Measurements from ENCODE around the gene AWAT2.

DNA sequence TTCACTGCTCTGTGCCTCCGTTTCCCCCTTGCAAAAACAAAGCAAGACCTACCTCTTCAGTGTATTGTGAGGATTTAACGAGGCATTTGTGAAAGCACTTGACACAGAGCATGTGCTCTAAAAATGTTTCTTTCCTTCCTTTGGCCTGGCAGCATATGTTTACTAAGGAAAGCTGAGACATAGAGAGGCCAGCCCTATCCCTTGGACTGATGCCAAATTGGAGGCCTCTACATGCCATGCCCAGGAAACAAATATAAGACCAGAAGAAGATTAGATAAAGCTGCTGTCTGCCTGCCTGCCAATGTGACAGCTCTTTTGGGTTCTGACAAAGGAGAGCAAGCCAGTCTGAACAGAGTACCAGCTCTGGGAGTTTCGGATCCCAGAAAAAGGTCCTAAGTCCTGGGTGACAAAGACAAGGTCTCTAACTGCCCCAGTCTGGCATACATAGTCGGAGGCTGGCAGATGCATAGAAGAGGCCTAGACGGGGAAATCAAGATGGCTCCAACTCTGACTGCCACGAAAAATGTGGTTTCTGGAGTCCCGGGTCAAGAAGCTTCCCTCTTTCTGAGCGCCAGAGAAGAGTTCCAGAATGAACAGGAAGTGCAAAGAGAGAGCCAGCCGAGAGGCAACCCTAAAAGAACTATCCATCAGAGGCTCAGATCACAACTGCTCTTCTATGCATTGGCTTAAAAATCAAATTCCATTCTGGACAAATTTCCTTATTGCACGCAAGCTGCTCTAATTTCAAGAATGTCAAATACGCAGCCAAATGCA lies 38.3 kb upstream of the AWAT2 start:
- TF ChIP-seq CTCF (conservative IDR thresholded peaks at IDR 0.05) (no peak), EZH2 (IDR thresholded peaks at IDR 0.05; ENCODE audit: low read depth) (no peak)
